Activated CD8-positive, alpha-beta memory T cell treated with anti-CD3 and anti-CD28 coated beads for 24 hours (primary cell): Measurements from ENCODE around the gene ZSCAN29.

Experiments
- DNase-seq: peaks from one replicate; pipeline ENCODE4 v3.0.0-alpha.2; 2020

The ZSCAN29 gene

GRCh38 chr15:43346305-43346704 lies 24.5 kb downstream of the ZSCAN29 start:
- no peak for DNase-seq

GRCh38 chr15:43330780-43331087 lies 40.1 kb downstream of the ZSCAN29 start:
- DNase-seq = no peak

GRCh38 chr15:43329960-43330779 lies 40.7 kb downstream of the ZSCAN29 start, which contains the start of gene LCMT2:
TSS of gene LCMT2 (minus strand) at chr15:43330573. CDS start at chr15:43330489, 84 bp downstream.
- peak; percentile 94 for DNase-seq

- no peak for DNase-seq
Measured at GRCh38 chr15:43329217-43329959, 41.5 kb downstream of the ZSCAN29 start.

- DNase-seq = no peak
Measured at GRCh38 chr15:43325039-43325684, 45.7 kb downstream of the ZSCAN29 start.

GRCh38 chr15:43318990-43319771 lies 51.7 kb downstream of the ZSCAN29 start:
- no peak for DNase-seq

- no peak for DNase-seq
Measured at GRCh38 chr15:43317566-43318184, 53.2 kb downstream of the ZSCAN29 start.

- DNase-seq = no peak
Measured at GRCh38 chr15:43316971-43317346, 53.9 kb downstream of the ZSCAN29 start.

GRCh38 chr15:43316016-43316970 lies 54.5 kb downstream of the ZSCAN29 start:
- DNase-seq = no peak

GRCh38 chr15:43314171-43314570 lies 56.7 kb downstream of the ZSCAN29 start:
- no peak for DNase-seq

GRCh38 chr15:43312378-43312777 lies 58.5 kb downstream of the ZSCAN29 start:
- DNase-seq = no peak
